ENCODE results near the gene EEA1.
"Not testable (repeated sequence)": the region's sequence is repeated elsewhere in the genome, so short reads cannot be mapped to it uniquely, and the experiment has no call there.

The EEA1 gene

DNA sequence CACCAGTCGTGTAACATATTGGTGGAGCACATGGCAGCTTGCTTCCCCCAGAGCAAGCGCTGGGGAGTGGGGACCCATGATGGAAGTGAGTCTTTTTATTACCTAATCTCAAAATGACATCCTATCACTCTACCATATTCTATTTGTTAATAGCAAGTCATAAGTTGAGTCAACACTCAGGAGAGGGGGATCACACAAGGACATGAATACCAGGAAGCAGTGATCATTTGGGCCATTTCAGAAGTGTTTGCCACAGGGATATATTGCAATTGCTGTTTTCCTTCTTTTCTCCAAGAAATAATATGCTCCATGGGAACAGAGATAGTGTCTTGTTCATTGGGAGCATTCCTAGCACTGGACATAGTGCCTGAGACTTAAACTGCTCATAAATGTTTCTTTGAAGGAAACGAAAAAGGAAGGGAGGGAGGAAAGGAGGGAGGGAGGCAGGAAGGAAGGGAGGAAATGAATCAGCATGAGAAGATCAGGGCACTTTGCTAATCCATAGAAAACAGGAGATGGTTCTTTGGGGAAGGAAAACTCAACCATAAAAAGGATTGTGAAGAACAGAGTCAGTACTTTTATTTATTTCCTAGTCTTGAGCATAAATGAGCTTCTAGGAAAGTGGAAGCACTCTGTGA is 39.2 kb upstream of the EEA1 start:
- Histone ChIP-seq H3K9me3 (ENCODE audit: low read length) (no peaks in the 10 kb centered on the region), H4K20me1 (ENCODE audit: insufficient read depth, low read length) (no peaks in the 10 kb centered on the region), H3K4me1 (ENCODE audit: insufficient read depth, low read length, severe bottlenecking) (no peaks in the 10 kb centered on the region), H2AFZ (ENCODE audit: low read length) (no peak overlapping the region), H3K27ac (ENCODE audit: low read depth, low read length, poor library complexity, severe bottlenecking) (no peak overlapping the region), H3K9me2 (ENCODE audit: low read depth, low read length) (no peaks in the 10 kb centered on the region), H3K4me3 (ENCODE audit: low read depth, low read length, poor library complexity, severe bottlenecking) (no peak overlapping the region), H3K79me2 (ENCODE audit: insufficient read depth, low read length) (no peaks in the 10 kb centered on the region), H3K9ac (ENCODE audit: low read length) (no peak overlapping the region), H3F3A (ENCODE audit: insufficient read depth, low read length) (no peaks in the 10 kb centered on the region), H3K27me3 (ENCODE audit: insufficient read depth, low read length) (no peaks in the 10 kb centered on the region), H3K36me3 (ENCODE audit: insufficient read depth, low read length) (peaks cover 3% of the 10 kb centered on the region; the same call in 1 of the 2 replicates), H3K4me2 (ENCODE audit: low read length) (no peak overlapping the region)
- no peak for TF ChIP-seq EZH2 (IDR thresholded peaks at IDR 0.05; ENCODE audit: borderline replicate concordance, low read length)
- TF ChIP-seq, protein P1, sequence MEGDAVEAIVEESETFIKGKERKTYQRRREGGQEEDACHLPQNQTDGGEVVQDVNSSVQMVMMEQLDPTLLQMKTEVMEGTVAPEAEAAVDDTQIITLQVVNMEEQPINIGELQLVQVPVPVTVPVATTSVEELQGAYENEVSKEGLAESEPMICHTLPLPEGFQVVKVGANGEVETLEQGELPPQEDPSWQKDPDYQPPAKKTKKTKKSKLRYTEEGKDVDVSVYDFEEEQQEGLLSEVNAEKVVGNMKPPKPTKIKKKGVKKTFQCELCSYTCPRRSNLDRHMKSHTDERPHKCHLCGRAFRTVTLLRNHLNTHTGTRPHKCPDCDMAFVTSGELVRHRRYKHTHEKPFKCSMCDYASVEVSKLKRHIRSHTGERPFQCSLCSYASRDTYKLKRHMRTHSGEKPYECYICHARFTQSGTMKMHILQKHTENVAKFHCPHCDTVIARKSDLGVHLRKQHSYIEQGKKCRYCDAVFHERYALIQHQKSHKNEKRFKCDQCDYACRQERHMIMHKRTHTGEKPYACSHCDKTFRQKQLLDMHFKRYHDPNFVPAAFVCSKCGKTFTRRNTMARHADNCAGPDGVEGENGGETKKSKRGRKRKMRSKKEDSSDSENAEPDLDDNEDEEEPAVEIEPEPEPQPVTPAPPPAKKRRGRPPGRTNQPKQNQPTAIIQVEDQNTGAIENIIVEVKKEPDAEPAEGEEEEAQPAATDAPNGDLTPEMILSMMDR (IDR thresholded peaks at IDR 0.05; ENCODE audit: low read length) = no peak

DNA sequence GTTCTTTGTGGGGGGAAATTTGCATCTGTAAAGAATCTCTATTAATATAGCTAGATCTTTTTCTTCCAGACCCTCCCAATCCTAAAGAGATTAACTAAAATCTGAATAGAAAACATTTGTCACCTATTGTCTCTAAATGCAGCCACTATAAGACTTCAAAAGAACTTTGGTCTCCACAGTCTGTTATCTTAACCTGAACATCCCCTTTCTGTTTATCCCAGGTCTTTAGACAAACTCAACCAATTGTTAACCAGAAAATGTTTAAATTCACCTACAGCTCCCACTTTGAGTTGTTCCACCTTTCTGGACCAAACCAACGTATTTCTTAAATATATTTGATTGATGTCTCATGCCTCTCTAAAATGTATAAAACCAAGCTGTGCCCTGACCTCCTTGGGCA is 35.3 kb upstream of the EEA1 start:
- not testable (repeated sequence) for H3F3A ChIP-seq (ENCODE audit: insufficient read depth, low read length); H2AFZ ChIP-seq (ENCODE audit: low read length)

DNA sequence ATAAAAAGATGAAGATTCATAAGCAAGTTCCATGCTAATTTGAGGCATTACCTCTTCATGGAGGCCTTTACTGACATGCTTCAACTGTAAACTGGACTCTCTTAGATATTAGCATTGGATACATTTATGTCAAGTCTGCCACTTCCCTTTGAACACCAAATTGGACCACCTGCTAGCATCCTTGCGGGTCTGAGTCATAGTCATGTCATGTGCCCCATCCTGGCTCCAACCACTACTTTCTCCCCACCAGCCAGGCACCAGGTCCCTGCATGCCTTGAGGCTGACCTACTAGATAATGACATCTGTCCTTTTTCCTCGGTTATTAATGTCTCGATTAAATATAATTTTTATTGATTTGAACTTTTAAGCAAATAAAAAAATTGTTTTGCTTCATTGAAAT is 32.9 kb upstream of the EEA1 start:
- no peak overlapping the region for H3K9ac ChIP-seq (ENCODE audit: low read length)
- TF ChIP-seq EZH2 (IDR thresholded peaks at IDR 0.05; ENCODE audit: borderline replicate concordance, low read length) = no peak
- TF ChIP-seq, protein P1 (IDR thresholded peaks at IDR 0.05; ENCODE audit: low read length) = no peak
- H3K9me2 ChIP-seq (ENCODE audit: low read depth, low read length) = no peaks in the 10 kb centered on the region

More for the DNA sequence above, 35.3 kb upstream of the EEA1 start:
- H3K27me3 ChIP-seq (ENCODE audit: insufficient read depth, low read length); H3K36me3 ChIP-seq (ENCODE audit: insufficient read depth, low read length); H3K9me2 ChIP-seq (ENCODE audit: low read depth, low read length); H4K20me1 ChIP-seq (ENCODE audit: insufficient read depth, low read length); H3K4me1 ChIP-seq (ENCODE audit: insufficient read depth, low read length, severe bottlenecking); H3K4me3 ChIP-seq (ENCODE audit: low read depth, low read length, poor library complexity, severe bottlenecking); H3K9ac ChIP-seq (ENCODE audit: low read length); H3K9me3 ChIP-seq (ENCODE audit: low read length); H3K27ac ChIP-seq (ENCODE audit: low read depth, low read length, poor library complexity, severe bottlenecking); H3K4me2 ChIP-seq (ENCODE audit: low read length); H3K79me2 ChIP-seq (ENCODE audit: insufficient read depth, low read length): not testable (repeated sequence)

More for the DNA sequence above, 32.9 kb upstream of the EEA1 start:
- Histone ChIP-seq H3K9me3 (ENCODE audit: low read length) (no peaks in the 10 kb centered on the region), H3K27me3 (ENCODE audit: insufficient read depth, low read length) (no peaks in the 10 kb centered on the region), H2AFZ (ENCODE audit: low read length) (no peak overlapping the region), H4K20me1 (ENCODE audit: insufficient read depth, low read length) (no peaks in the 10 kb centered on the region), H3K36me3 (ENCODE audit: insufficient read depth, low read length) (peaks cover 7% of the 10 kb centered on the region), H3K79me2 (ENCODE audit: insufficient read depth, low read length) (no peaks in the 10 kb centered on the region), H3F3A (ENCODE audit: insufficient read depth, low read length) (no peaks in the 10 kb centered on the region), H3K4me2 (ENCODE audit: low read length) (no peak overlapping the region), H3K27ac (ENCODE audit: low read depth, low read length, poor library complexity, severe bottlenecking) (no peak overlapping the region), H3K4me3 (ENCODE audit: low read depth, low read length, poor library complexity, severe bottlenecking) (no peak overlapping the region), H3K4me1 (ENCODE audit: insufficient read depth, low read length, severe bottlenecking) (no peaks in the 10 kb centered on the region)
